Esophagus muscularis mucosa (tissue), 4 donors: ENCODE measurements around the gene FUT8. TPM values are rescaled to one million over a fixed set of nuclear protein-coding genes. Genes with fewer than 3 reads are reported as not detected.

Experiments used
- DNase-seq: peaks from one replicate; pipeline ENCODE4 v3.0.0-alpha.2; 2017; ENCODE audit errors: extremely low spot score
- H3K27ac ChIP-seq, 4 donors: fragments of 200-600 bp; sonication (generic); replicated peaks in 1 of 4; 1 replicate in 3 of 4; 2 replicates in 1 of 4; pipeline ENCODE4 v1.5.1; 2016 to 2019; ENCODE audit warnings: mild to moderate bottlenecking in 1 of 4
- H3K27me3 ChIP-seq, 4 donors: fragments of 200-600 bp; sonication (generic); one replicate each; pipeline versions ENCODE4 v1.5.1 to v1.6.0; 2016 to 2019
- H3K36me3 ChIP-seq, 4 donors: fragments of 200-600 bp; sonication (generic); one replicate each; pipeline ENCODE4 v1.5.1; 2016 to 2019
- H3K4me1 ChIP-seq, 4 donors: fragments of 200-600 bp; sonication (generic); one replicate each; pipeline ENCODE4 v1.5.1; 2016 to 2019
- H3K4me3 ChIP-seq, 4 donors: fragments of 200-600 bp; sonication (generic); 1 replicate in 2 of 4; 2 replicates in 2 of 4; pipeline ENCODE4 v1.5.1; 2016 to 2019; ENCODE audit warnings: mild to moderate bottlenecking in 4 of 4, moderate library complexity in 1 of 4
- H3K9me3 ChIP-seq, 4 donors: fragments of 200-600 bp; sonication (generic); 1 replicate in 3 of 4; 2 replicates in 1 of 4; pipeline ENCODE4 v1.5.1; 2016 to 2019
- CTCF ChIP-seq, 3 experiments: fragments of 200-600 bp in 2 of 3; fragments of 450-650 bp in 1 of 3; sonication (generic) in 2 of 3; IDR thresholded peaks; one replicate each; pipeline ENCODE4 v1.5.1; 2017 to 2019; ENCODE audit warnings: antibody characterized with exemption in 3 of 3, mild to moderate bottlenecking in 2 of 3, moderate library complexity in 1 of 3
- EP300 ChIP-seq: sonication (generic); formaldehyde crosslinking; IDR thresholded peaks from one replicate; pipeline ENCODE4 v1.6.1; 2017; ENCODE audit warnings: antibody characterized with exemption
- POLR2A ChIP-seq: fragments of 450-650 bp; IDR thresholded peaks from one replicate; pipeline ENCODE4 v1.6.1; 2017; ENCODE audit warnings: antibody characterized with exemption, moderate library complexity, mild to moderate bottlenecking, low read depth
- POLR2AphosphoS5 ChIP-seq, 2 donors: sonication (generic); formaldehyde crosslinking; IDR thresholded peaks; one replicate each; pipeline ENCODE4 v1.6.1; 2017; ENCODE audit warnings: antibody characterized with exemption in 2 of 2
- WGBS: methylation state at CpG from one replicate; pipeline ENCODE4 v1.1.5; 2018; 5-methylcytosine and 5-hydroxymethylcytosine counted together
- intact Hi-C: fragments of 100-400 bp; cut with DNase I; formaldehyde crosslinking; loops from one replicate; pipeline ENCODE4 v1.15.1; 2023
- total RNA-seq, 4 donors: library from RNA; depleted of rRNA; stranded (reverse); fragments of >200 nt; gene quantifications; one replicate each; pipeline versions ENCODE4 v1.1.0 to v1.2.1, GENCODE V29; 2016

The FUT8 gene
- total RNA-seq, 4 donors from 2014 or later, result 12.8 to 22.2 (median 20.1) TPM

- Histone ChIP-seq H3K27ac (no peak overlapping the region), H3K4me3 (no peak overlapping the region), H3K4me1 (peaks cover 0 to 3% (median 0%) of the 10 kb centered on the region in 4 donors), H3K27me3 (no peaks in the 10 kb centered on the region), H3K36me3 (no peaks in the 10 kb centered on the region), H3K9me3 (no peaks in the 10 kb centered on the region)
- WGBS, result 95% methylated on average over 4 of the region's 4 CpGs
- intact Hi-C loops, result no loop called here
- no peak for DNase-seq
- TF ChIP-seq CTCF (IDR thresholded peaks at IDR 0.05) (no peak), POLR2AphosphoS5 (IDR thresholded peaks at IDR 0.05) (no peak), EP300 (no peak), POLR2A (no peak)
Measured at GRCh38 chr14:65552724-65553123, 140.2 kb downstream of the FUT8 start.

- intact Hi-C loops, result no loop called here
- no peaks in the 10 kb centered on the region for H3K36me3 ChIP-seq
- TF ChIP-seq POLR2AphosphoS5 (IDR thresholded peaks at IDR 0.05), result no peak
- TF ChIP-seq CTCF (IDR thresholded peaks at IDR 0.05), result no peak
- TF ChIP-seq POLR2A, result no peak
- TF ChIP-seq EP300, result no peak
Measured at GRCh38 chr14:65554837-65555236, 142.3 kb downstream of the FUT8 start.

GRCh38 chr14:65555358-65555757, 142.8 kb downstream of the FUT8 start:
- Histone ChIP-seq H3K27me3 (no peaks in the 10 kb centered on the region), H3K9me3 (no peaks in the 10 kb centered on the region), H3K4me1 (peaks cover 4 to 13% (median 8%) of the 10 kb centered on the region in 4 donors), H3K27ac (no peak overlapping the region), H3K36me3 (no peaks in the 10 kb centered on the region), H3K4me3 (no peak overlapping the region)
- no peak for DNase-seq
- TF ChIP-seq EP300, result no peak
- no peak for TF ChIP-seq POLR2A
- TF ChIP-seq CTCF (IDR thresholded peaks at IDR 0.05), result no peak
- TF ChIP-seq POLR2AphosphoS5 (IDR thresholded peaks at IDR 0.05), result no peak
- intact Hi-C loops, result no loop called here

More at GRCh38 chr14:65554837-65555236, 142.3 kb downstream of the FUT8 start:
- Histone ChIP-seq H3K9me3 (no peaks in the 10 kb centered on the region), H3K27me3 (no peaks in the 10 kb centered on the region), H3K4me3 (no peak overlapping the region), H3K4me1 (peaks cover 4 to 11% (median 7%) of the 10 kb centered on the region in 4 donors), H3K27ac (no peak overlapping the region)
- no peak for DNase-seq

- Histone ChIP-seq H3K4me1 (peaks cover 4 to 16% (median 8%) of the 10 kb centered on the region in 4 donors), H3K27me3 (no peaks in the 10 kb centered on the region), H3K4me3 (no peak overlapping the region), H3K9me3 (no peaks in the 10 kb centered on the region), H3K27ac (no peak overlapping the region), H3K36me3 (no peaks in the 10 kb centered on the region)
- TF ChIP-seq EP300 (no peak), POLR2AphosphoS5 (IDR thresholded peaks at IDR 0.05) (no peak), CTCF (IDR thresholded peaks at IDR 0.05) (no peak), POLR2A (no peak)
- WGBS, result 44% methylated on average over 2 of the region's 2 CpGs
- no peak for DNase-seq
- intact Hi-C loops, result no loop called here
Measured at GRCh38 chr14:65558363-65558762, 145.8 kb downstream of the FUT8 start.

GRCh38 chr14:65560340-65561027, 148.0 kb downstream of the FUT8 start:
- no peak for TF ChIP-seq CTCF (IDR thresholded peaks at IDR 0.05)
- no peak for TF ChIP-seq POLR2AphosphoS5 (IDR thresholded peaks at IDR 0.05)
- TF ChIP-seq POLR2A, result no peak
- TF ChIP-seq EP300, result no peak
- no peak overlapping the region for H3K4me3 ChIP-seq
- intact Hi-C loops, result no loop called here
- WGBS, result 67% methylated on average over 2 of the region's 2 CpGs
- H3K27me3 ChIP-seq, result no peaks in the 10 kb centered on the region
- H3K36me3 ChIP-seq, result no peaks in the 10 kb centered on the region
- H3K9me3 ChIP-seq, result no peaks in the 10 kb centered on the region
- DNase-seq, result no peak
- no peak overlapping the region for H3K27ac ChIP-seq
- H3K4me1 ChIP-seq, result peaks cover 4 to 16% (median 6%) of the 10 kb centered on the region in 4 donors
